Measurements from ENCODE around the gene KLHL6. TPM values are rescaled to one million over a fixed set of nuclear protein-coding genes. Genes with fewer than 3 reads are reported as not detected.

Gene KLHL6
- total RNA-seq, 1 donor from 2014 or later: not detected

GRCh38 chr3:183487896-183488295 lies 67.6 kb downstream of the KLHL6 start:
- Histone ChIP-seq H3K27me3 (ENCODE audit: control insufficient read depth, insufficient read depth, low read length) (no peaks in the 10 kb centered on the region), H3K4me3 (ENCODE audit: low read depth, low read length) (no peak overlapping the region), H3K36me3 (ENCODE audit: control insufficient read depth, insufficient read depth, low read length) (no peaks in the 10 kb centered on the region)
- TF ChIP-seq CTCF (IDR thresholded peaks at IDR 0.05; ENCODE audit: insufficient read depth, low read length, poor library complexity, severe bottlenecking): no peak
- DNase-seq (ENCODE audit: low read depth): no peak

- Histone ChIP-seq H3K27me3 (ENCODE audit: control insufficient read depth, insufficient read depth, low read length) (no peaks in the 10 kb centered on the region), H3K4me3 (ENCODE audit: low read depth, low read length) (no peak overlapping the region), H3K36me3 (ENCODE audit: control insufficient read depth, insufficient read depth, low read length) (no peaks in the 10 kb centered on the region)
- no peak for TF ChIP-seq CTCF (IDR thresholded peaks at IDR 0.05; ENCODE audit: insufficient read depth, low read length, poor library complexity, severe bottlenecking)
- no peak for DNase-seq (ENCODE audit: low read depth)
Measured at GRCh38 chr3:183487016-183487415, 68.5 kb downstream of the KLHL6 start.

GRCh38 chr3:183486472-183486871 lies 69.0 kb downstream of the KLHL6 start:
- H3K36me3 ChIP-seq (ENCODE audit: control insufficient read depth, insufficient read depth, low read length): no peaks in the 10 kb centered on the region
- no peak for DNase-seq (ENCODE audit: low read depth)
- TF ChIP-seq CTCF (IDR thresholded peaks at IDR 0.05; ENCODE audit: insufficient read depth, low read length, poor library complexity, severe bottlenecking): no peak
- H3K27me3 ChIP-seq (ENCODE audit: control insufficient read depth, insufficient read depth, low read length): no peaks in the 10 kb centered on the region
- H3K4me3 ChIP-seq (ENCODE audit: low read depth, low read length): no peak overlapping the region

GRCh38 chr3:183485585-183485984 lies 69.9 kb downstream of the KLHL6 start:
- DNase-seq (ENCODE audit: low read depth): no peak
- Histone ChIP-seq H3K36me3 (ENCODE audit: control insufficient read depth, insufficient read depth, low read length) (no peaks in the 10 kb centered on the region), H3K27me3 (ENCODE audit: control insufficient read depth, insufficient read depth, low read length) (no peaks in the 10 kb centered on the region), H3K4me3 (ENCODE audit: low read depth, low read length) (no peak overlapping the region)
- TF ChIP-seq CTCF (IDR thresholded peaks at IDR 0.05; ENCODE audit: insufficient read depth, low read length, poor library complexity, severe bottlenecking): no peak

GRCh38 chr3:183485093-183485492 lies 70.4 kb downstream of the KLHL6 start:
- H3K27me3 ChIP-seq (ENCODE audit: control insufficient read depth, insufficient read depth, low read length): no peaks in the 10 kb centered on the region
- DNase-seq (ENCODE audit: low read depth): no peak
- H3K36me3 ChIP-seq (ENCODE audit: control insufficient read depth, insufficient read depth, low read length): no peaks in the 10 kb centered on the region
- TF ChIP-seq CTCF (IDR thresholded peaks at IDR 0.05; ENCODE audit: insufficient read depth, low read length, poor library complexity, severe bottlenecking): no peak
- no peak overlapping the region for H3K4me3 ChIP-seq (ENCODE audit: low read depth, low read length)

- H3K36me3 ChIP-seq (ENCODE audit: control insufficient read depth, insufficient read depth, low read length): no peaks in the 10 kb centered on the region
- H3K27me3 ChIP-seq (ENCODE audit: control insufficient read depth, insufficient read depth, low read length): no peaks in the 10 kb centered on the region
- no peak overlapping the region for H3K4me3 ChIP-seq (ENCODE audit: low read depth, low read length)
- no peak for TF ChIP-seq CTCF (IDR thresholded peaks at IDR 0.05; ENCODE audit: insufficient read depth, low read length, poor library complexity, severe bottlenecking)
- no peak for DNase-seq (ENCODE audit: low read depth)
Measured at GRCh38 chr3:183484431-183485075, 71.0 kb downstream of the KLHL6 start.

All from kidney epithelial cell (primary cell).